ENCODE measurements around the gene ZBTB18.

Gene ZBTB18

GRCh38 chr1:244088161-244088560, 37.1 kb downstream of the ZBTB18 start:
- no peak for TF ChIP-seq CTCF (IDR thresholded peaks at IDR 0.05; ENCODE audit: low read depth, low read length)
- TF ChIP-seq MYC (IDR thresholded peaks at IDR 0.05; ENCODE audit: low read depth, low read length): no peak
- TF ChIP-seq MAX (IDR thresholded peaks at IDR 0.05; ENCODE audit: low read depth, low read length): no peak
- TF ChIP-seq POLR2A (IDR thresholded peaks at IDR 0.05; ENCODE audit: extremely low read depth, insufficient read length): no peak

GRCh38 chr1:244089561-244089960, 38.5 kb downstream of the ZBTB18 start:
- no peak for DNase-seq (ENCODE audit: low read depth)
- no peak overlapping the region for H3K4me3 ChIP-seq (ENCODE audit: low read depth, low read length)
- TF ChIP-seq MAX (IDR thresholded peaks at IDR 0.05; ENCODE audit: low read depth, low read length) (no peak), MYC (IDR thresholded peaks at IDR 0.05; ENCODE audit: low read depth, low read length) (no peak), CTCF (IDR thresholded peaks at IDR 0.05; ENCODE audit: low read depth, low read length) (no peak), POLR2A (IDR thresholded peaks at IDR 0.05; ENCODE audit: extremely low read depth, insufficient read length) (no peak)

More at GRCh38 chr1:244088161-244088560, 37.1 kb downstream of the ZBTB18 start:
- H3K4me3 ChIP-seq (ENCODE audit: low read depth, low read length): no peak overlapping the region
- no peak for DNase-seq (ENCODE audit: low read depth)

- TF ChIP-seq MAX (IDR thresholded peaks at IDR 0.05; ENCODE audit: low read depth, low read length) (no peak), POLR2A (IDR thresholded peaks at IDR 0.05; ENCODE audit: extremely low read depth, insufficient read length) (no peak), MYC (IDR thresholded peaks at IDR 0.05; ENCODE audit: low read depth, low read length) (no peak), CTCF (IDR thresholded peaks at IDR 0.05; ENCODE audit: low read depth, low read length) (no peak)
- DNase-seq (ENCODE audit: low read depth): no peak
- H3K4me3 ChIP-seq (ENCODE audit: low read depth, low read length): no peak overlapping the region
Measured at GRCh38 chr1:244090645-244091044, 39.6 kb downstream of the ZBTB18 start.

GRCh38 chr1:244092293-244092963, 41.3 kb downstream of the ZBTB18 start:
- no peak overlapping the region for H3K4me3 ChIP-seq (ENCODE audit: low read depth, low read length)
- DNase-seq (ENCODE audit: low read depth): no peak
- TF ChIP-seq MAX (IDR thresholded peaks at IDR 0.05; ENCODE audit: low read depth, low read length) (no peak), MYC (IDR thresholded peaks at IDR 0.05; ENCODE audit: low read depth, low read length) (no peak), POLR2A (IDR thresholded peaks at IDR 0.05; ENCODE audit: extremely low read depth, insufficient read length) (no peak), CTCF (IDR thresholded peaks at IDR 0.05; ENCODE audit: low read depth, low read length) (no peak)

GRCh38 chr1:244092964-244093638, 42.0 kb downstream of the ZBTB18 start:
- H3K4me3 ChIP-seq (ENCODE audit: low read depth, low read length): no peak overlapping the region
- TF ChIP-seq CTCF (IDR thresholded peaks at IDR 0.05; ENCODE audit: low read depth, low read length) (no peak), POLR2A (IDR thresholded peaks at IDR 0.05; ENCODE audit: extremely low read depth, insufficient read length) (no peak), MAX (IDR thresholded peaks at IDR 0.05; ENCODE audit: low read depth, low read length) (no peak), MYC (IDR thresholded peaks at IDR 0.05; ENCODE audit: low read depth, low read length) (no peak)
- no peak for DNase-seq (ENCODE audit: low read depth)
